Tibial artery (tissue), 4 donors: ENCODE data around the gene ILK.

Source experiments
- DNase-seq, 2 donors: peaks; one replicate each; pipeline ENCODE4 v3.0.0-alpha.2; 2019
- H3K27ac ChIP-seq, 2 donors: fragments of 200-600 bp; sonication (generic) in 1 of 2; 1 replicate in 1 of 2; 2 replicates in 1 of 2; pipeline ENCODE4 v1.5.1; 2018 to 2019; ENCODE audit warnings: mild to moderate bottlenecking in 1 of 2
- H3K27me3 ChIP-seq, 2 donors: fragments of 200-600 bp; sonication (generic) in 1 of 2; one replicate each; pipeline versions ENCODE4 v1.5.1 to v1.6.0; 2016 to 2019
- H3K36me3 ChIP-seq, 3 donors: fragments of 200-600 bp; sonication (generic) in 2 of 3; one replicate each; pipeline ENCODE4 v1.5.1; 2016 to 2019; ENCODE audit warnings: mild to moderate bottlenecking in 2 of 3
- H3K4me1 ChIP-seq, 4 donors: fragments of 200-600 bp; sonication (generic) in 2 of 4; 1 replicate in 3 of 4; 2 replicates in 1 of 4; pipeline ENCODE4 v1.5.1; 2016 to 2019
- H3K4me3 ChIP-seq, 2 donors: fragments of 200-600 bp; sonication (generic) in 1 of 2; 1 replicate in 1 of 2; 2 replicates in 1 of 2; pipeline ENCODE4 v1.5.1; 2018 to 2019; ENCODE audit warnings: mild to moderate bottlenecking in 2 of 2
- H3K9me3 ChIP-seq, 3 donors: fragments of 200-600 bp; sonication (generic) in 1 of 3; one replicate each; pipeline ENCODE4 v1.5.1; 2016 to 2019
- intact Hi-C: fragments of 100-400 bp; cut with DNase I; formaldehyde crosslinking; loops from one replicate; pipeline ENCODE4 v1.15.0; 2023; ENCODE audit warnings: low total_unique reads
- TF ChIP-seq, protein P1 (sequence below), 2 experiments: fragments of 200-600 bp in 1 of 2; fragments of 450-650 bp in 1 of 2; IDR thresholded peaks; one replicate each; pipeline ENCODE4 v1.5.1; 2017 to 2019; ENCODE audit warnings: antibody characterized with exemption in 2 of 2, mild to moderate bottlenecking in 1 of 2, moderate library complexity in 1 of 2

Gene ILK

DNA sequence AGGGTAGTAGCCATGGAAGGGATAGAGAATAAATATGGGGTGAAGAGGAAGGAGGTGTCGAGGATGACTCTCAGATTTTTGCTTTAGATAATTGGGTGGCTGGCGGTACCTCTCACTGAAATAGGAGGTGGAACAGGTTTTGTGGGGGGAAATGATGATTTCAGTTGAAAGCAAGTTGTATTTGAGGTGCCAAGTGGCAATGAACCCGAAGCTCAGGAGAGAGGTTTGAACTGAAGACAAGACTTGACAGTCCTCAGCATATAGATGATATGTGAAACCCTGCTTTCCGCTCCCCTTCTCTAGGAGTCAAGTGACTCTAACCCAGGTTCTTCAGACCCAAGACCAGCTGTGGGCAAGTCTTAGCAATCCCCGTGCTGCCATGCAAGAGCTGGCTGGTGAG, 33.9 kb upstream of the ILK start:
- H3K4me3 ChIP-seq: no peak overlapping the region

DNA sequence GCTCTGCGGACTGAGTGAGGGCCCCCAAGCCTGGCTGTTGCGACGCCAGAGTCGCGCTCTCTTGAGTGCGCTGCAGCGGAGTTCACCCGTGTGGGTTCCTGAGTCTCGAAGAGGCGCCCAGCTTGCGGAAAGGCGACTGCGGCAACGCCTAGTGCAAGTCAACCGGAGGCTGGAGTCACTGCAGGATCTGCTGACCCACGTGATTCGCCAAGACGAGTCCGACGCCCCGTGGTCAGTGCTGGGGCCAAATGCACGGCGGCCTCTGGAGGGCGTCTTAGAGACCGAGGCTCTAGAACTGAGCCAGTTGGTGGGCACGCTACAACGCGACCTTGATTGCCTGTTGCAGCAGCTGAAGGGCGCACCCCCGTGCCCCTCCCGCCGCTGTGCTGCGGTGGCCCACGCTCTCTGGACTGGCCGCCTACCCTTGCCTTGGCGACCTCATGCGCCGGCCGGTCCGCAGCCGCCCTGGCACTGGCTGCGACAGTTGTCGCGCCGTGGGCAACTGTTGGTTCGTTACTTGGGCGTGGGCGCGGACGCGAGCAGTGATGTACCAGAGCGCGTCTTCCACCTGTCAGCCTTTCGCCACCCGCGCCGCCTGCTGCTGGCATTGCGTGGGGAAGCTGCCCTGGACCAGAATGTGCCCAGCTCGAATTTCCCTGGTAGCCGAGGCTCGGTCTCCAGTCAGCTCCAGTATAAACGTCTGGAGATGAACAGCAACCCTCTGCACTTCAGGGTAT, 32.7 kb upstream of the ILK start:
- DNase-seq: no peak

More for the DNA sequence above, 33.9 kb upstream of the ILK start:
- Histone ChIP-seq H3K27me3 (no peaks in the 10 kb centered on the region), H3K4me1 (peaks cover 0 to 22% (median 14%) of the 10 kb centered on the region in 4 donors), H3K27ac (no peak overlapping the region), H3K36me3 (no peaks in the 10 kb centered on the region), H3K9me3 (no peaks in the 10 kb centered on the region)
- TF ChIP-seq, protein P1, sequence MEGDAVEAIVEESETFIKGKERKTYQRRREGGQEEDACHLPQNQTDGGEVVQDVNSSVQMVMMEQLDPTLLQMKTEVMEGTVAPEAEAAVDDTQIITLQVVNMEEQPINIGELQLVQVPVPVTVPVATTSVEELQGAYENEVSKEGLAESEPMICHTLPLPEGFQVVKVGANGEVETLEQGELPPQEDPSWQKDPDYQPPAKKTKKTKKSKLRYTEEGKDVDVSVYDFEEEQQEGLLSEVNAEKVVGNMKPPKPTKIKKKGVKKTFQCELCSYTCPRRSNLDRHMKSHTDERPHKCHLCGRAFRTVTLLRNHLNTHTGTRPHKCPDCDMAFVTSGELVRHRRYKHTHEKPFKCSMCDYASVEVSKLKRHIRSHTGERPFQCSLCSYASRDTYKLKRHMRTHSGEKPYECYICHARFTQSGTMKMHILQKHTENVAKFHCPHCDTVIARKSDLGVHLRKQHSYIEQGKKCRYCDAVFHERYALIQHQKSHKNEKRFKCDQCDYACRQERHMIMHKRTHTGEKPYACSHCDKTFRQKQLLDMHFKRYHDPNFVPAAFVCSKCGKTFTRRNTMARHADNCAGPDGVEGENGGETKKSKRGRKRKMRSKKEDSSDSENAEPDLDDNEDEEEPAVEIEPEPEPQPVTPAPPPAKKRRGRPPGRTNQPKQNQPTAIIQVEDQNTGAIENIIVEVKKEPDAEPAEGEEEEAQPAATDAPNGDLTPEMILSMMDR (IDR thresholded peaks at IDR 0.05): no peak
- intact Hi-C loops: no loop called here
- no peak for DNase-seq

DNA sequence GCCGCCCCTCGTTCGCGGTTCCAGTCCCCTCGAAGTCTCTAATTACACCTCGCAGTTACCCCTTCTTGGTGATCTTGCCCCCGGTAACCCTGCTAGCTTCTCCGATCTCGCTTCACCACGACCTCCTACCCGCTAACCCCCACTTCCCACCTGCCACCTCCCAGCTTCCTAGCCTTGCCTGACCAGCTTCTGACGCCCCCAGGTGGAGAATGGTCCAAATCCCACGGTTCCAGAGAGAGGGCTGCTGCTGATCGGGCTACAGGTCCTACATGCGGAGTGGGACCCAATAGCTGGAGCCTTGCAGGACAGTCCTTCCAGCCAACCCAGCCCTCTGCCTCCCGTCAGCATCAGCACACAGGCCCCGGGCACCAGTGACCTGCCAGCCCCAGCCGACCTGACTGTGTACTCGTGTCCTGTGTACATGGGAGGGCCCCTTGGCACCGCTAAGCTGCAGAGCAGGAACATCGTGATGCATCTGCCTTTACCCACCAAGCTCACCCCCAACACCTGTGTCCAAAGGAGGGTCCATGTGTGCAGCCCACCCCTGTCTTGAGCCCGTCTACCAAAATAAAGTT, 32.1 kb upstream of the ILK start:
- Histone ChIP-seq H3K9me3 (no peaks in the 10 kb centered on the region), H3K4me1 (peaks cover 0 to 22% (median 14%) of the 10 kb centered on the region in 4 donors), H3K4me3 (peak overlapping the region in 1 of 2 donors; percentile 16), H3K27ac (no peak overlapping the region), H3K36me3 (no peaks in the 10 kb centered on the region), H3K27me3 (no peaks in the 10 kb centered on the region)
- TF ChIP-seq, protein P1 (IDR thresholded peaks at IDR 0.05): no peak
- no peak for DNase-seq
- intact Hi-C loops: no loop called here

More for the DNA sequence above, 32.7 kb upstream of the ILK start:
- H3K27ac ChIP-seq: no peak overlapping the region
- peaks cover 0 to 22% (median 14%) of the 10 kb centered on the region in 4 donors for H3K4me1 ChIP-seq
- intact Hi-C loops: no loop called here
- H3K4me3 ChIP-seq: peak overlapping the region in 1 of 2 donors; percentile 16
- H3K9me3 ChIP-seq: no peaks in the 10 kb centered on the region
- TF ChIP-seq, protein P1 (IDR thresholded peaks at IDR 0.05): no peak
- H3K36me3 ChIP-seq: no peaks in the 10 kb centered on the region
- no peaks in the 10 kb centered on the region for H3K27me3 ChIP-seq

DNA sequence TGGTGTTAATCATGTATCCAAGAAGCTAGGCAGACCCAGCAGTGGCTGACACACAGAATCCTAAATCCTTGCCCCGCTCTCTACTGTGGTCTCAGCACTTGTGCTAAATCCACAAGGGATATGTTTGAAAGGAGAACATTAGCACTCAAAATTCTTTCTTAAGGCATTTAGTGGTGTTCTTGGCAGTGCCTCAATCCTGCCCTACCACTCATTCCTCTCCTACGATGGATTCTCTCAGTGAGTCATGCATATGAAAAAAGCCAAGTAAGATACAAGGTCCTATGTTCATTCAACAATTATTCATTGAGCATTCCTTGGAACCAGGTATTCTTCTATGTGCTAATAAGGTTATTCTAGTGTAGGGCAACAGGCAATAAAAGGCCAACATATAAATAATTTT, 31.4 kb upstream of the ILK start:
- Histone ChIP-seq H3K27me3 (no peaks in the 10 kb centered on the region), H3K4me1 (peaks cover 0 to 28% (median 20%) of the 10 kb centered on the region in 4 donors), H3K27ac (no peak overlapping the region), H3K4me3 (no peak overlapping the region), H3K9me3 (no peaks in the 10 kb centered on the region), H3K36me3 (no peaks in the 10 kb centered on the region)
- TF ChIP-seq, protein P1 (IDR thresholded peaks at IDR 0.05): no peak
- intact Hi-C loops: no loop called here
- no peak for DNase-seq

DNA sequence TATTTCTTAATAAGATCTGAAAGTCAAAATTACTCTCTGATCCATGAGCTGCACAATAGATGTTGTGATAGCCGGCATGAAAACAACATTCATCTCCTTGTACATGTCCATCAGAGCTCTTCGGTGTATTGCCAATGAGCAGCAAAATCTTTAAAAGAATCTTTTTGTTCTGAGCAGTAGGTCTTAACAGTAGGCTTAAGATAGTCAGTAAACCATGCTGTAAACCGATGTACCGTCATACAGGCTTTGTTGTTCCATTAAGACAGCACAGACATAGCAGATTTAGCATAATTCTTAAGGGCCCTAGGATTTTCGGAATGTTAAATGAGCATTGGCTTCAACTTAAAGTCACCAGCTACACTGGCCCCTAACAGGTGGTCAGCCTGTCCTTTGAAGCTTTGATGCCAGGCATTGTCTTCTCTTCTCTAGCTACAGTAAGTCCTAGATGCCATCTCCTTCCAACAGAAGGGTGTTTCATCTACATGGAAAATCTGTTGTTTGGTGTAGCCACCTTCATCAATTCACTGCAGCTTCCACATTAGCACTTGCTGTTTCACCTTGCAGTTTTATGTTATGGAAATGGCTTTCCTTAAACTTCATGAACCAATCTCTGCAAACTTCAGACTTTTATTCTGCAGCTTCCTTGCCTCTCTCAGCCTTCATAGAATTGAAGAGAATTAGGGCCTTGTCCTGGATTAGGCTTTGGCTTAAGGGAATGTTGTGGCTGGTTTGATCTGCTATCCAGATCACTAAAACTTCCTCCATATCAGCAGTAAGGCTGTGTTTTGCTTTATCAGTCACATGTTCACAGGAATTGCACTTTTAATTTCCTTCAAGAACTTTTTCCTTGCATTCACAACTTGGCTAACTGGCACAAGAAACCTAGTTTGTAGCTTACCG, 28.5 kb upstream of the ILK start:
- H3K9me3 ChIP-seq: no peaks in the 10 kb centered on the region
- H3K27me3 ChIP-seq: no peaks in the 10 kb centered on the region
- H3K4me3 ChIP-seq: no peak overlapping the region
- TF ChIP-seq, protein P1 (IDR thresholded peaks at IDR 0.05): no peak
- no peak for DNase-seq
- intact Hi-C loops: no loop called here
- H3K27ac ChIP-seq: no peak overlapping the region
- H3K4me1 ChIP-seq: peaks cover 0 to 30% (median 20%) of the 10 kb centered on the region in 4 donors
- no peaks in the 10 kb centered on the region for H3K36me3 ChIP-seq
